A549 (cell line): ENCODE results near the gene ZG16B. TPM values are rescaled to one million over a fixed set of nuclear protein-coding genes. Genes with fewer than 3 reads are reported as not detected.

ENCODE experiments used
- ATAC-seq, 2 experiments: fragments of 200-7000 bp in 1 of 2; fragments of >200 bp in 1 of 2; cut with Nextera tagmentation in 1 of 2; cut with Tn5 transposase in 1 of 2; 3 replicates each; pipeline versions ENCODE4 v1.8.0 to v1.9.1; 2018 to 2020; ENCODE audit warnings: mild to moderate bottlenecking in 1 of 2, moderate library complexity in 1 of 2
- CTCF ChIA-PET: fragments of 300-600 bp; sonication (Branson Sonifier 250); formaldehyde crosslinking; extraction: SDS; loops from one replicate; lab custom pipeline; 2021; ENCODE audit warnings: antibody characterized with exemption, inconsistent platforms; lab: Yijun Ruan, JAX
- POLR2A ChIA-PET: fragments of 350-600 bp; formaldehyde crosslinking; extraction: SDS; loops from one replicate; lab custom pipeline; 2021; ENCODE audit warnings: antibody characterized with exemption, inconsistent platforms; lab: Yijun Ruan, JAX
- DNase-seq, 2 experiments: peaks; one replicate each; pipeline versions ENCODE4 v3.0.0 to v3.0.0-alpha.2; 2011 to 2016; ENCODE audit warnings: low read depth in 1 of 2, low spot score in 1 of 2
- FAIRE-seq: peaks from 2 replicates; lab custom pipeline; 2011; peaks lifted over from hg19 to GRCh38; lab: Jason Lieb, UNC
- H3K27ac ChIP-seq, 2 experiments: fragments of >200 bp; sonication (Bioruptor Twin); formaldehyde crosslinking; 3 replicates each; pipeline ENCODE4 v1.5.1; 2016 to 2017
- H3K4me1 ChIP-seq: fragments of >200 bp; sonication (Bioruptor Twin); formaldehyde crosslinking; 3 replicates; pipeline ENCODE4 v1.6.1; 2016
- H3K4me2 ChIP-seq: fragments of >200 bp; sonication (Bioruptor Twin); formaldehyde crosslinking; 3 replicates; pipeline ENCODE4 v1.6.1; 2016
- H3K4me3 ChIP-seq: fragments of >200 bp; sonication (Bioruptor Twin); formaldehyde crosslinking; 3 replicates; pipeline ENCODE4 v1.5.1; 2016
- H3K9me3 ChIP-seq: fragments of >200 bp; sonication (Bioruptor Twin); formaldehyde crosslinking; 3 replicates; pipeline ENCODE4 v1.6.1; 2016
- BCL3 ChIP-seq: fragments of >200 bp; sonication (Bioruptor Twin); formaldehyde crosslinking; IDR thresholded peaks from 3 replicates; pipeline ENCODE4 v1.6.1; 2016
- ELK1 ChIP-seq: fragments of 150-350 bp; IDR thresholded peaks from 2 replicates; pipeline ENCODE4 v1.6.1; 2014; ENCODE audit warnings: low read depth, mild to moderate bottlenecking, low read length
- FOSL2 ChIP-seq, 2 experiments: fragments of 450-650 bp in 1 of 2; fragments of >200 bp in 1 of 2; sonication (Bioruptor Twin) in 1 of 2; formaldehyde crosslinking; IDR thresholded peaks; 2 replicates each; pipeline versions ENCODE4 v1.5.0 to v1.6.1; 2016 to 2020; ENCODE audit warnings: mild to moderate bottlenecking in 1 of 2, moderate library complexity in 1 of 2
- JUN ChIP-seq, 2 experiments: fragments of >200 bp; sonication (Bioruptor Twin); formaldehyde crosslinking; IDR thresholded peaks; 2 replicates in 1 of 2; 3 replicates in 1 of 2; pipeline ENCODE4 v1.6.1; 2016 to 2017
- KDM1A ChIP-seq: fragments of 200-600 bp; sonication (generic); IDR thresholded peaks from 2 replicates; pipeline ENCODE4 v1.6.1; 2016; ENCODE audit warnings: low read depth, mild to moderate bottlenecking
- KDM5A ChIP-seq: fragments of 200-600 bp; sonication (generic); IDR thresholded peaks from 2 replicates; pipeline ENCODE4 v1.6.1; 2016; ENCODE audit warnings: antibody characterized with exemption, mild to moderate bottlenecking
- MAX ChIP-seq: IDR thresholded peaks from 2 replicates; pipeline ENCODE4 v1.6.1; 2012
- NPAS2 ChIP-seq: fragments of 250-450 bp; sonication (Bioruptor Pico); IDR thresholded peaks from 2 replicates; pipeline ENCODE4 v1.8.0; 2022; ENCODE audit warnings: mild to moderate bottlenecking, moderate library complexity, borderline replicate concordance
- PHF8 ChIP-seq: fragments of 200-600 bp; sonication (generic); IDR thresholded peaks from 2 replicates; pipeline ENCODE4 v1.6.1; 2016; ENCODE audit warnings: low read depth, mild to moderate bottlenecking, antibody characterized with exemption, moderate library complexity, borderline replicate concordance
- RCOR1 ChIP-seq: fragments of 150-350 bp; IDR thresholded peaks from 2 replicates; pipeline ENCODE4 v1.6.1; 2014; ENCODE audit warnings: antibody characterized with exemption, low read length, low read depth
- REST ChIP-seq: fragments of 200-600 bp; sonication (generic); IDR thresholded peaks from 2 replicates; pipeline ENCODE4 v1.6.1; 2016; ENCODE audit warnings: antibody characterized with exemption, mild to moderate bottlenecking, moderate library complexity
- RFX5 ChIP-seq: fragments of 450-650 bp; IDR thresholded peaks from 2 replicates; pipeline ENCODE4 v1.7.1; 2014; ENCODE audit warnings: antibody characterized with exemption, mild to moderate bottlenecking, moderate library complexity
- TP53 ChIP-seq: fragments of 250-450 bp; sonication (Bioruptor Pico); IDR thresholded peaks from 2 replicates; pipeline ENCODE4 v1.5.0; 2021; ENCODE audit warnings: mild to moderate bottlenecking, moderate library complexity
- ZFP36 ChIP-seq: fragments of 450-650 bp; IDR thresholded peaks from 2 replicates; pipeline ENCODE4 v1.6.1; 2014; ENCODE audit warnings: borderline replicate concordance; ENCODE audit not compliant: partially characterized antibody
- ZSCAN20 ChIP-seq: fragments of 250-450 bp; sonication (Bioruptor Pico); IDR thresholded peaks from 2 replicates; pipeline ENCODE4 v1.8.0; 2022; ENCODE audit warnings: mild to moderate bottlenecking, moderate library complexity
- WGBS: methylation state at CpG from one replicate; pipeline ENCODE4 v1.1.6; 2017; ENCODE audit errors: missing lambda C conversion rate; 5-methylcytosine and 5-hydroxymethylcytosine counted together
- polyA plus RNA-seq, 4 experiments: library from polyadenylated mRNA; depleted of rRNA in 3 of 4; stranded (reverse); fragments of >200 nt; fragmentation: RNase III in 1 of 4; extraction: RNeasy Plus Mini Kit Qiagen cat#74134 plus additional on column Dnase treatment in 1 of 4; gene quantifications; 2 replicates in 3 of 4; 3 replicates in 1 of 4; pipeline ENCODE4 v1.2.3, GENCODE V29; 2011 to 2017

The ZG16B gene
- polyA plus RNA-seq, 2 of the 4 experiments (the other 2 are of a cell fraction) = 0.40 to 0.85 TPM

- no peak for TF ChIP-seq MAX
Measured at GRCh38 chr16:2828521-2828840, 1.6 kb upstream of the ZG16B start (continued).

GRCh38 chr16:2828876-2829430 is 1.1 kb upstream of the ZG16B start:
- Histone ChIP-seq H3K4me1 (peaks cover 7% of the 10 kb centered on the region; the same call in 1 of the 3 replicates), H3K4me2 (no peak overlapping the region), H3K4me3 (no peak overlapping the region), H3K9me3 (no peaks in the 10 kb centered on the region), H3K27ac (no peak overlapping the region)
- TF ChIP-seq RFX5 = no peak
- no peak for TF ChIP-seq ZFP36
- TF ChIP-seq KDM5A = no peak
- TF ChIP-seq TP53 (CRISPR knock-in tag) = no peak
- TF ChIP-seq FOSL2 (IDR thresholded peaks at IDR 0.05) = no peak
- TF ChIP-seq FOSL2 (CRISPR knock-in tag; IDR thresholded peaks at IDR 0.05) = no peak
- TF ChIP-seq PHF8 = no peak
- no peak for TF ChIP-seq BCL3
- TF ChIP-seq RCOR1 = no peak
- no peak for DNase-seq
- ChIA-PET CTCF (interaction anchor here (0.6 to 5.0 kb wide), 2 partner anchors 10 to 33 kb away, joined by 3 to 31 read pairs; no protein-coding TSS in a partner anchor), POLR2A (no interaction called here)
- no peak for FAIRE-seq
- WGBS = 85% methylated on average over 15 of the region's 17 CpGs
- ATAC-seq = peak in 1 of 2 experiments; percentile 15; a peak in 1 of 6 replicates

- no peak for FAIRE-seq
- peak overlapping the region in 1 of 2 experiments; percentile 54; a peak in 3 of 6 replicates for H3K27ac ChIP-seq
- no peak for TF ChIP-seq REST
- no peak for TF ChIP-seq ZSCAN20 (CRISPR knock-in tag)
- TF ChIP-seq KDM1A = no peak
- no peak for TF ChIP-seq ELK1
- TF ChIP-seq BCL3 = no peak
- TF ChIP-seq JUN (IDR thresholded peaks at IDR 0.05) = no peak
- TF ChIP-seq MAX = no peak
- no peak for TF ChIP-seq NPAS2 (CRISPR knock-in tag)
- TF ChIP-seq, all 56 proteins: peak for 0
- ChIA-PET CTCF (interaction anchor here (1.9 to 5.0 kb wide), 2 partner anchors 9 to 59 kb away, joined by 4 to 31 read pairs; no protein-coding TSS in a partner anchor), POLR2A (no interaction called here)
- WGBS = 93% methylated on average over 2 of the region's 5 CpGs
- Histone ChIP-seq H3K4me1 (peaks cover 11% of the 10 kb centered on the region), H3K4me3 (no peak overlapping the region), H3K4me2 (no peak overlapping the region), H3K9me3 (no peaks in the 10 kb centered on the region)
- DNase-seq = no peak
- ATAC-seq = peak in 1 of 2 experiments; percentile 11; a peak in 1 of 6 replicates
Measured at GRCh38 chr16:2830355-2830695, 222 bp downstream of the ZG16B start.
